Measurements from ENCODE around the gene TERT.

The TERT gene

DNA sequence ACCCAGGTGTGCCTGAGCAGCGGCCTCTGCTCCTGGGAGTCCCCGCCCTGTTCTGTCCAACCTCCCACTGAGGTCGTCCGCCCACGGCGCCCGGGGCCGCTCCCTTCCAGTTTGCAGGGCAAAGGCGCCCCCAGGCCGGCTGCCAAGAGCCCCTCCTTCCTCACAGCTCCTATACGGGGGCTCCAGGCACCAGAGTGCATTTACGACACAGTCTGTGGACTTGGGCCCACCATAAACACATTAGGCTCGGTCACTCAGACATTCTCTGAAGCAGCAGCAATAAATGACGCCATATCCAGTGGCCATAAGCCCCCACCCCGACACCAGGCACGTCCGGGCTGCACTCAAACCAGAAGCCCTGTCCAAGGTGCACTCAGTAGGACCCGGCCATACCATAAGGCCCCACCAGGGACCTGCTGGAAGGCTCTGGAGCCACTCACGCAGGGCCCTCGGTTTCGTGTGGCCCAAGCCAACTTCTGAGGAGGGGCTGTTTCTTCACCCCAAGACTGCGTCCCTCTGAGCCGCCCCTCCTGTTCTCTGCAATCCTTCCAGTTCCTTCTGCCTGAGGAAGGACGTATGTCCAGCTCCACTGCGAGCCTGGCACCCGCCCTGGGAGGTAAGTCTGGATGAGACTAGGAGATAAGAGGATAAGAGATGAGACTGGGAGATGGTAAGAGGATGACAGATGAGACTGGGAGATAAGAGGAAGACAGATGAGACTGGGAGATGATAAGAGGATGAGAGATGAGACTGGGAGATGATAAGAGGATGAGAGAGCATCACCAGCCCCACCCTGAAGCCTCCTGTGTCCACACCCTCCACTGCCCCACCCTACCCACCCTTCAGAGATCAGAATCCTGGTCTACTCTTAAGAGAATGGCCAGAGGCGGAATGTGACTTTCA lies 42.9 kb downstream of the TERT start:
- Histone ChIP-seq H3K27ac (ENCODE audit: insufficient read depth, low read length, poor library complexity, severe bottlenecking) (no peak overlapping the region), H3K27me3 (replicated peaks; ENCODE audit: control insufficient read depth, insufficient read depth, low read length, poor library complexity, severe bottlenecking) (no peaks in the 10 kb centered on the region), H3K9me3 (ENCODE audit: control insufficient read depth, low read length) (no peaks in the 10 kb centered on the region), H3K4me1 (ENCODE audit: control insufficient read depth, insufficient read depth, low read length, poor library complexity, severe bottlenecking) (peaks cover 16% of the 10 kb centered on the region), H3K4me3 (ENCODE audit: insufficient read depth, low read depth, low read length, poor library complexity, severe bottlenecking) (no peak overlapping the region), H3K36me3 (ENCODE audit: control insufficient read depth, insufficient read depth, low read length) (no peaks in the 10 kb centered on the region)
- no peak for DNase-seq

DNA sequence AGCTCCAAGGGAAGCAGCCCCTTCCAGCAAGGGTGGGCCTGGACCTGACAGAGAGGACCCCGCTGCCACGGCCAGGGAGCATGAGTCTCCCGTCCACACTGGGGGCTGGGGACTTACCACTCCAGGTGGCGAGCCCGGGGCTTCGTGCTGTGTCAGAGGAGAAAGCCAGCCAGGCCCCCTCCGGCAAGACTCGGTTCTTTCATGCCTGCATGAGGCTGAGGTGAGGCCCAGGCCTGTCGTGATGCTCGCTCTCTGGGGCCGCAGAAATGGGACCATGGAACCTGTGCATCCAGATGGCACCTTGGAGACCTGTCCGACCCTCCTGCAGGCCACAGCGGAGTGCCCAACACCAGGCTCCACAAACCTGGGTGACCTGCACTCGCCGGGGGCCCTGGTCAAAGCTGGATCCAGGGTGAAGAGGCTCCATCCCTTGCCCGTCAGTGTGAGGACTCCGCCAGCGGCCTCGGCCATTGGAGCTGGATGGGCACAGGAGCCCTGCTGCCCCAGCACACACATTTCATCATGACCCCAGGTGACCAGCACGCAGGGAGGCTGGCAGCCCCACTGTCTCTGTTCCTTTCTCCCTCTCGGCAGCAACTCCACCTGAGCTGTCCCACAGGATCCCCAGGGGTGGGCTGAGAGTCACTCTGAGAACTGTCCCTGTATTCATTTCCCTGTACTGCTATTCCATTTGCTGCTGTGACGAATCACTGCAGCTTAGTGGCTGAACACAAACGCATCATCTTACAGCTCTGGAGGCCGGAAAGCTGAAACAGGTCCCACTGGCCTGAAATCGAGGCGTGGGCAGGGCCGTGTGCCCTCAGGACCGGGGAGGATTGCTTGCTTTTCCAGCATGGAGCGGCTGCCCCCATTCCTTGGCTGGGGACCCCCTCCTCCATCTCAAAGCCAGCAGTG lies 45.2 kb downstream of the TERT start:
- Histone ChIP-seq H3K4me3 (ENCODE audit: insufficient read depth, low read depth, low read length, poor library complexity, severe bottlenecking) (no peak overlapping the region), H3K27me3 (replicated peaks; ENCODE audit: control insufficient read depth, insufficient read depth, low read length, poor library complexity, severe bottlenecking) (peaks cover 6% of the 10 kb centered on the region), H3K36me3 (ENCODE audit: control insufficient read depth, insufficient read depth, low read length) (no peaks in the 10 kb centered on the region), H3K4me1 (ENCODE audit: control insufficient read depth, insufficient read depth, low read length, poor library complexity, severe bottlenecking) (peaks cover 5% of the 10 kb centered on the region), H3K27ac (ENCODE audit: insufficient read depth, low read length, poor library complexity, severe bottlenecking) (no peak overlapping the region), H3K9me3 (ENCODE audit: control insufficient read depth, low read length) (no peaks in the 10 kb centered on the region)
- no peak for DNase-seq

GRCh38 chr5:1247811-1248210 lies 47.1 kb downstream of the TERT start:
- H3K4me3 ChIP-seq (ENCODE audit: insufficient read depth, low read depth, low read length, poor library complexity, severe bottlenecking) = no peak overlapping the region
- no peaks in the 10 kb centered on the region for H3K36me3 ChIP-seq (ENCODE audit: control insufficient read depth, insufficient read depth, low read length)
- H3K9me3 ChIP-seq (ENCODE audit: control insufficient read depth, low read length) = no peaks in the 10 kb centered on the region
- H3K27ac ChIP-seq (ENCODE audit: insufficient read depth, low read length, poor library complexity, severe bottlenecking) = no peak overlapping the region
- no peak for DNase-seq
- no peaks in the 10 kb centered on the region for H3K4me1 ChIP-seq (ENCODE audit: control insufficient read depth, insufficient read depth, low read length, poor library complexity, severe bottlenecking)
- H3K27me3 ChIP-seq (replicated peaks; ENCODE audit: control insufficient read depth, insufficient read depth, low read length, poor library complexity, severe bottlenecking) = peaks cover 6% of the 10 kb centered on the region

GRCh38 chr5:1246711-1247431 lies 48.0 kb downstream of the TERT start:
- Histone ChIP-seq H3K27ac (ENCODE audit: insufficient read depth, low read length, poor library complexity, severe bottlenecking) (no peak overlapping the region), H3K9me3 (ENCODE audit: control insufficient read depth, low read length) (no peaks in the 10 kb centered on the region), H3K27me3 (replicated peaks; ENCODE audit: control insufficient read depth, insufficient read depth, low read length, poor library complexity, severe bottlenecking) (peaks cover 6% of the 10 kb centered on the region), H3K36me3 (ENCODE audit: control insufficient read depth, insufficient read depth, low read length) (no peaks in the 10 kb centered on the region), H3K4me3 (ENCODE audit: insufficient read depth, low read depth, low read length, poor library complexity, severe bottlenecking) (no peak overlapping the region), H3K4me1 (ENCODE audit: control insufficient read depth, insufficient read depth, low read length, poor library complexity, severe bottlenecking) (no peaks in the 10 kb centered on the region)
- DNase-seq = no peak

DNA sequence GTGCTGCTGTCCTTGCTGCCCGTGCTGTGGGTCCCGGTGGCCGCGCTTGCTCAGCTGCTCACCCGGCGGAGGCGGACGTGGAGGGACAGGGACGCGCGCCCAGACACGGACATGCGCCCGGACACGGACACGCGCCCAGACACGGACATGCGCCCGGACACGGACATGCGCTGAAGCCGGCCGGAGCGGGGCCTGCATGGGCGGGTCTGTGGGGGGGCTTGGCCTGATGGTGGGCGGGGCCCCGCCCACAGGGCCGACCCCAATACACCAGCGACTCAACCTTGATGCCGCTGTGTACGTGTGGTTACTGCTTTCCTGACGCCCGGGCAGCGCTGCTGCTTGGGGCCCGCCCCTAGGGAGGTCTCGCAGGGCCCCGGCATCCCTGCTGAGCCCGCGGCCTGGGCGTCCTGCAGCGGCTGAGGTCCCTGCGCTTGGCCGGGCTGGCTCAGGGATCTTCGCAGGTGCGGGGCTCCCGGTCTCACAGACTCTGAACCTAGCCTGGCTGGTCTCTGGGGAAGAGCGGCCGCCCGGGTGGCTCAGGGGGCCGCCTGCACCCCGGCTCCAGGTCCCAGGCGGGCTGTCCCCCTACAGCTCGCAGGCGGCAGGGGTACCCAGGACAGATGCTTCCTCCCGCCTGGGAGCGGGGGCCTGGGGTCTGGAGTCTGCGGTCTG lies 48.8 kb downstream of the TERT start:
- DNase-seq = no peak

GRCh38 chr5:1244976-1245375 lies 49.9 kb downstream of the TERT start:
- no peaks in the 10 kb centered on the region for H3K36me3 ChIP-seq (ENCODE audit: control insufficient read depth, insufficient read depth, low read length)
- H3K4me3 ChIP-seq (ENCODE audit: insufficient read depth, low read depth, low read length, poor library complexity, severe bottlenecking) = no peak overlapping the region
- peaks cover 6% of the 10 kb centered on the region for H3K27me3 ChIP-seq (replicated peaks; ENCODE audit: control insufficient read depth, insufficient read depth, low read length, poor library complexity, severe bottlenecking)
- H3K9me3 ChIP-seq (ENCODE audit: control insufficient read depth, low read length) = no peaks in the 10 kb centered on the region
- no peak overlapping the region for H3K27ac ChIP-seq (ENCODE audit: insufficient read depth, low read length, poor library complexity, severe bottlenecking)
- H3K4me1 ChIP-seq (ENCODE audit: control insufficient read depth, insufficient read depth, low read length, poor library complexity, severe bottlenecking) = no peaks in the 10 kb centered on the region
- no peak for DNase-seq

More for the DNA sequence above, 48.8 kb downstream of the TERT start:
- Histone ChIP-seq H3K9me3 (ENCODE audit: control insufficient read depth, low read length) (no peaks in the 10 kb centered on the region), H3K4me1 (ENCODE audit: control insufficient read depth, insufficient read depth, low read length, poor library complexity, severe bottlenecking) (no peaks in the 10 kb centered on the region), H3K36me3 (ENCODE audit: control insufficient read depth, insufficient read depth, low read length) (no peaks in the 10 kb centered on the region), H3K27me3 (replicated peaks; ENCODE audit: control insufficient read depth, insufficient read depth, low read length, poor library complexity, severe bottlenecking) (peaks cover 6% of the 10 kb centered on the region), H3K27ac (ENCODE audit: insufficient read depth, low read length, poor library complexity, severe bottlenecking) (no peak overlapping the region), H3K4me3 (ENCODE audit: insufficient read depth, low read depth, low read length, poor library complexity, severe bottlenecking) (no peak overlapping the region)

- Histone ChIP-seq H3K4me3 (ENCODE audit: insufficient read depth, low read depth, low read length, poor library complexity, severe bottlenecking) (no peak overlapping the region), H3K27ac (ENCODE audit: insufficient read depth, low read length, poor library complexity, severe bottlenecking) (no peak overlapping the region), H3K36me3 (ENCODE audit: control insufficient read depth, insufficient read depth, low read length) (no peaks in the 10 kb centered on the region), H3K4me1 (ENCODE audit: control insufficient read depth, insufficient read depth, low read length, poor library complexity, severe bottlenecking) (no peaks in the 10 kb centered on the region), H3K27me3 (replicated peaks; ENCODE audit: control insufficient read depth, insufficient read depth, low read length, poor library complexity, severe bottlenecking) (peaks cover 6% of the 10 kb centered on the region), H3K9me3 (ENCODE audit: control insufficient read depth, low read length) (no peaks in the 10 kb centered on the region)
- no peak for DNase-seq
Measured at GRCh38 chr5:1244255-1244654, 50.6 kb downstream of the TERT start.

DNA sequence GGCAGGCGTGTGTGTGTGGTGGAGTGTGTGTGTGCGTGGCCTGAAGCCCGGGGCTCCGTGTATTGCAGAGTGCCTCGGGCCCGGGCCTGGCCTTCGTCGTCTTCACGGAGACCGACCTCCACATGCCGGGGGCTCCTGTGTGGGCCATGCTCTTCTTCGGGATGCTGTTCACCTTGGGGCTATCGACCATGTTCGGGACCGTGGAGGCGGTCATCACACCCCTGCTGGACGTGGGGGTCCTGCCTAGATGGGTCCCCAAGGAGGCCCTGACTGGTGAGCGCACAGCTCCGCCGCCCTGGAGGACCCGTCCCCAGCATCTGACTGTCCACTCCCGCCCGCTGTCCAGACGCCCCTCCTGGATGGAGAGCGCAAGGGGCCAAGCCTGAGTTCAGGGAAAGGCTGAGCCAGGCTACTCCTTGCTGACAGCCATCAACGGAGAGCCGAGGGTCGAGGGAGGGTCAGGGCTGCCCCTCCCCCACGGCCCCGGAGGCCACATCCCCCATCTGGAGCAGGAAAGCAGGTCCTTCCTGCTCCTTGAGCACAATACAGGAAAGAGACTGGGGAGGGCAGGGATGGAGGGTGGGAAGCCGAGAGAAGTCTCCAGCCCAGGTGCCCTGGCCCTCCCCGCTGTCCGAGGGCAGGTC lies 51.3 kb downstream of the TERT start:
- Histone ChIP-seq H3K27ac (ENCODE audit: insufficient read depth, low read length, poor library complexity, severe bottlenecking) (no peak overlapping the region), H3K4me1 (ENCODE audit: control insufficient read depth, insufficient read depth, low read length, poor library complexity, severe bottlenecking) (no peaks in the 10 kb centered on the region), H3K36me3 (ENCODE audit: control insufficient read depth, insufficient read depth, low read length) (no peaks in the 10 kb centered on the region), H3K27me3 (replicated peaks; ENCODE audit: control insufficient read depth, insufficient read depth, low read length, poor library complexity, severe bottlenecking) (peaks cover 6% of the 10 kb centered on the region), H3K9me3 (ENCODE audit: control insufficient read depth, low read length) (no peaks in the 10 kb centered on the region), H3K4me3 (ENCODE audit: insufficient read depth, low read depth, low read length, poor library complexity, severe bottlenecking) (no peak overlapping the region)
- no peak for DNase-seq

All from effector memory CD4-positive, alpha-beta T cell (primary cell).